Measurements from ENCODE around the gene PSMD1.

PSMD1 gene

DNA sequence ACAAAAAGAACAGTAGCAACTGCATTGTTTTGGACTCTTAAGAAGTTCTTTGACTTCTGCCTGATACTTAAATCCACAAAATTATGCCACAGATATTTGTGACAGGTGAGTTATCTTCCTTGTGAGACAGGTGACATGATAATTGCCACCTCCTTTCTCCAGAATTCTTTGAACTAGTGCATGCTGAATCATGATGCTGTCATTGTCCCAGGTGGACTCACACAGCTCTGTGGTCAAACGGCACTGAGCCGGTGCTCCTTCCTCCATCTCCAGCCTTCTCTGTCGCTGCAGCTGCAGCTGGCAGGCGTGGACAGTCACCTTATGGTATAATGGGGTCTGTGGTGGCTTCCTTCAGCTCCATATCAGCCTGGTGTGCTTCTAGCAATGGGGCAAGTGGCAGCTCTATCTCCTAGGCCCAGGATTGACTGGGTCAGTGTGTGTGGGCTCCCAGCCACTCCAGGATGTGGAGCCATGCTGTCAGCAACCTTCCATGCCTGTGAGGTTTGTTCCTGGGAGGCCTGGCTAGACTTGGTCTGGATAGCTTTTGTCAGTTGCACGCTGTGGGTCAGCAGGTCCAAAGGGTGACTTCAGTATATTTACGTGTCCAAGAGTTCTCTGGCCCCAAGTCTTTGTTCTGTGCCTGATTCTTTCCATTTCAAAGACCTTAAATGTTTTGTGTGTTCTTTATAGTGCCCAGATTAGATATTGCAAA is 157.4 kb downstream of the PSMD1 start:
- no peak for DNase-seq

DNA sequence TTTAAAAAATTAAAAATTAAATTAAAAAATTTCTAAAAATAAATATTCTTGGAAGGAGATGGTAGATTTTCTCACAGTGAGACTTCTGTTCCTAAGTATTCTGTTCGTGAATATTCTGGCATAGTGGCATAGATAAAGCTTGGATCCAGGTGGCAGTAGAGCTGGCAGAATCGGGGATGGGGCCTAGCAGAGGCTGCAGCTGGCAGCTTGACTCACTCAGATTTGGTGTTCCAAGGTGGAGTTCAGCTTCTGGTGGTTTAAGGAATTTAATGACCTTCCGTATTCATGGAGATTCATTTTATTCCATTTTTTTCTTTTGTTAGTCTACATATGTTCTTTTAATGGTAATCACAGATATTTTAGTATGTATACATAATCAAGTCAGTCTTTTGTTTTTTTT is 161.7 kb downstream of the PSMD1 start:
- no peak for DNase-seq

DNA sequence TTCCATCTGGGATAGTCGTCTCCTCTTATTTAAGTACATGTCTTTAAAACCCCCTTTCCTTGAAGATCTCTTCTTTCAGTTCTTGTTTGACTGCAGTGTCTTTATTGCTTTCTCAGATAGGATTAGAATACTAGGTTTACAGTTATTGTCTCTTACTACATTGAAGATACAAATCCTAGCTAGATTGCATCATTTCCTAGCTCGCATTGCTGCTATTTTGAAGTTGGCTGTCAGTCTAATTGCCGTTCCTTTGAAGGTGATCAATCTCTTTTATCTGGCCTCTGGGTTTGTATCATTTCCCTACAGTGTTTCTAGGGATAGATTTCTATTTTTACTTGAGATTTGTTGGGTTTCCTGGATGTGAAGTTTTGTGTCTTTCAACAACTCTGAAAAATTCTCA is 162.6 kb downstream of the PSMD1 start:
- DNase-seq: no peak

GRCh38 chr2:231221761-231222160 is 165.1 kb downstream of the PSMD1 start:
- DNase-seq: no peak
